Measurements from ENCODE around the gene IL15RA. TPM values are rescaled to one million over a fixed set of nuclear protein-coding genes. Genes with fewer than 3 reads are reported as not detected.

IL15RA gene
- total RNA-seq, 4 donors from 2014 or later = 14.4 to 62.2 (median 23.8) TPM

DNA sequence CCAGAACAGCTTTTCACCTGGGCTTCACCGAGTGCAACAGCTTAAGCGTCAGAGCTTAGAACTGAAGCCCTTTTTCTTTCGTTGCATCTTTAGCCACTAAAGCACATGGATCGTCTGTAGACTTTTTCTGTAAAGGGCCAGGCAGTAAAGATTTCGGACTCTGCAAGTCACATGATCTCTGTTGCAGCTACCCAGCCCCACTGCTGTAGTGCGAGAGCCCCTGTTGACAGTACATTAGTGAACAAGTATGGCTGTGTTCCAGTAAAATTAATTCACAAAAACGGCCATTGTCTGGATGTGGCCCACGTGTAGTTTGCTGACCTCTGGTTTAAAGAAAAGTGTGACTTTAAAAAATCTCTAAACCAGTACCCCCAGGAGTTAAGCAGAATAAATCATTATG, 47.9 kb downstream of the IL15RA start:
- TF ChIP-seq, protein P1, sequence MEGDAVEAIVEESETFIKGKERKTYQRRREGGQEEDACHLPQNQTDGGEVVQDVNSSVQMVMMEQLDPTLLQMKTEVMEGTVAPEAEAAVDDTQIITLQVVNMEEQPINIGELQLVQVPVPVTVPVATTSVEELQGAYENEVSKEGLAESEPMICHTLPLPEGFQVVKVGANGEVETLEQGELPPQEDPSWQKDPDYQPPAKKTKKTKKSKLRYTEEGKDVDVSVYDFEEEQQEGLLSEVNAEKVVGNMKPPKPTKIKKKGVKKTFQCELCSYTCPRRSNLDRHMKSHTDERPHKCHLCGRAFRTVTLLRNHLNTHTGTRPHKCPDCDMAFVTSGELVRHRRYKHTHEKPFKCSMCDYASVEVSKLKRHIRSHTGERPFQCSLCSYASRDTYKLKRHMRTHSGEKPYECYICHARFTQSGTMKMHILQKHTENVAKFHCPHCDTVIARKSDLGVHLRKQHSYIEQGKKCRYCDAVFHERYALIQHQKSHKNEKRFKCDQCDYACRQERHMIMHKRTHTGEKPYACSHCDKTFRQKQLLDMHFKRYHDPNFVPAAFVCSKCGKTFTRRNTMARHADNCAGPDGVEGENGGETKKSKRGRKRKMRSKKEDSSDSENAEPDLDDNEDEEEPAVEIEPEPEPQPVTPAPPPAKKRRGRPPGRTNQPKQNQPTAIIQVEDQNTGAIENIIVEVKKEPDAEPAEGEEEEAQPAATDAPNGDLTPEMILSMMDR (IDR thresholded peaks at IDR 0.05; ENCODE audit: low read depth) = no peak

- TF ChIP-seq, protein P1 (IDR thresholded peaks at IDR 0.05; ENCODE audit: low read depth) = no peak
Measured at GRCh38 chr10:5927306-5927705, 50.0 kb downstream of the IL15RA start.

DNA sequence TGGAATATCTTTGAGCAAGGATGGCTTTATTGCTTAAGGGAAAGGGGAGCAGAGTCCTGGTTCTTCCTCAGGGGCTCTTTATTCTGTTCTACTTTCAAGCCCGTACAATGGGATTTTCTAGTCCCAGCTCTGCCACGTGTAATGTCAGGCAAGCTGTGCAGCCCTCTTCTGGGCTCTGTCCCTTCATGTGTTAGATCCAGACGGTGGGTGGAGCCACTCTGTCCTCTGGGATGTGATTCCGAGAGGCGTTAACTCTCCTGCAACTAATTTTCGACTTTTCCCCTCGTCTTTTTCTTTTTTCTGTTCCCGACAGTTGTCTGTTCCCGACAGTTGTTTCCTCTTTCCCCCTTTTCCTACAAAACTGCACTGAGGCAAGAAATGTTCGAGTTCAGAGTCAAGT, 52.5 kb downstream of the IL15RA start:
- TF ChIP-seq, protein P1 (IDR thresholded peaks at IDR 0.05; ENCODE audit: low read depth) = no peak

DNA sequence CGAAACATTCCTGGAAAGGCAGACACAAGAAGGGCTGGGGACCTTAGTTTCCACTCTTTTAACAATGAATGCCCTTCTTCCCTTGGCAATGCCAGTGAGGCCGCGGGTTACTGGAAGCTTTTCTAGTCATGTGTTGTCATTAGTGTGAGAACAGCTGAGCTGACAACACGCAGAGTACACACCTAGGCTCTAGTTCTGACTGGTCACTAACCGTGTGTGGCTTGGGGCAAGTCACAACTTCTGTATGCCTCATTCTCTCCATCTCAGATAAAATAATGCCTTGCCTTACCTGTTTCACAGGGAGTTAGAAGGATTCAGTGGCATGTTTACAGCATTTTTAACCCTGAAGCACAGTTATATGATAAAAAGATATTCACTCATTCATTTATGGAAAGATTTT, 55.6 kb downstream of the IL15RA start:
- TF ChIP-seq, protein P1 (IDR thresholded peaks at IDR 0.05; ENCODE audit: low read depth) = no peak

- TF ChIP-seq, protein P1 (IDR thresholded peaks at IDR 0.05; ENCODE audit: low read depth) = no peak
Measured at GRCh38 chr10:5919568-5919967, 57.8 kb downstream of the IL15RA start.

DNA sequence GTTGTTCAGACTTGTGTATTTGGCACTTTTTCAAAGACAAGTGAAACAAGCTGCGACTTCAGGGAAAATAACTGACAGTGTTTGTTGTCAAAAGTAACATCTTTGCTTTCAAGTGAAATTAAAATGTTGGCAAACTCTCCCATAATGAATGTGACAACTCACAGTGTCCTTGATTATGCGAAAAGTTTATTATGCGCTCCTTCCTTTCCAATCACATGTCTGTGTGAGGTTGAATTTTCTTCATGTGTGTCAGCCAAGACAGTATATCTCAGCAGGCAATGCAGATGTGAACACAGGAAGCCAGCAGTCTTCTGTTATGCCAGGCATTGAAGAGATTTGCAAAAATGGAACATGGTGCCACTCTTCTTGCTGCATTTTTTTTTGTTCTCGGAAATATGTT, 58.6 kb downstream of the IL15RA start:
- TF ChIP-seq, protein P1 (IDR thresholded peaks at IDR 0.05; ENCODE audit: low read depth) = no peak

- TF ChIP-seq, protein P1 (IDR thresholded peaks at IDR 0.05; ENCODE audit: low read depth) = no peak
Measured at GRCh38 chr10:5917305-5917704, 60.0 kb downstream of the IL15RA start.

Measured in subcutaneous adipose tissue (tissue), 4 donors.